Stimulated activated CD8-positive, alpha-beta memory T cell treated with anti-CD3 and anti-CD28 coated beads, Interleukin-12 subunit alpha, Interleukin-12 subunit beta, amount 100 ng/mL, for 24 hours (primary cell): ENCODE measurements around the gene PLEKHM1.

Experiments
- DNase-seq: peaks from one replicate; pipeline ENCODE4 v3.0.0-alpha.2; 2020; ENCODE audit errors: extremely low read depth

Gene PLEKHM1

DNA sequence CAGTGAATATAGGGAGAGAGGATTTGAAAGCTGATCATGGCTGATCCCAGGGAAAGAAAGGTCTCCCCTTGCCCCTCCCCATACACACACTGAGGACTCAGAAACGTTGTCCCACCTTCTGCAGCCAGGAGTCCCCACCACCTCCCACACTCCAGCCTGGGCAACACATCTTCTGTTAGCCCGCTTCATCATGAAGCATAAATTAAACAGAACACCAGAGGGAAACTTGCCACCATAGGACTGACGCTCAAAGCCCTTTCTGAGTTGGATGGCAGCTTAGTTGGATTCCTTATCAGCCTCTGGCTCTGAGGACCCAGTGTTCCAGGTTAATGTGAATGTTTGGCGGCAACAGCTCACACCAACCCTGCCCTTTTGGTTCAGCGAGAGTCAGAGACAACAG is 91.7 kb downstream of the PLEKHM1 start:
- DNase-seq, result no peak

- no peak for DNase-seq
Observed at GRCh38 chr17:45397796-45398195, 92.7 kb downstream of the PLEKHM1 start.

DNA sequence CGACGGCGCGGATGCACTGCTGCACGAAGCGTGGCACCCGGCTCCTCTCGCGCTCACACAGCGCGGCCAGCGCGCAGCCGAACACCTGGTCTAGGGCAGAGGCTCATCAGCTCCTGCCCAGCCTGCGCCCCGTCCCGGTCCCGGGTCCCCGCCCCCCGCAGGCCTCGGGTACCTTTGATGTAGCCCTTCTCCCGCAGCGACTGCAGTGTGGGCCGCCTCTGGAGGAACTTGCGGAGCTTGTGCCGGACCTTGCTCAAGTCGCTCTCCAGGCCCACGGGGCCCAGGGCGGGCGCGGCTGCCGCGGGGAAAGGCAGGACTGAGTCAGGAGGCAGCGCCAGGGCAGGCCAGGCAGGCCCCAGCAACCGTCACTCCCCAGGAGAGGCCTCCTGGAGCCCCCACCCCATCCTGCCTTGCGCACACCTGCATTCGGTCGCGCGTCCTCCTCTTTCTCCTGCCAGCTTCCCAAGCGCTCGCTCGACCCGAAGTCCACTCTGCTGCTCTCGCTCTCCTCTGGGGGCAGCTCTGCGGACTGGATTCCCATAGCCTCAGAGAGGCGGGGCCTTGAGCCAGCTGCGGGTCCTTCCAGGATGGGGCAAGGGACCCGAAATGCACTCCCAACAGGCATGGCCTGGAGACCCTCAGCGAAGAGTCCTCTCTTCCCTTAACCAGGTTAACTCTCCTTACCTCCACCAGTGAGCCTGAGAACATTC is 93.9 kb downstream of the PLEKHM1 start:
- no peak for DNase-seq

GRCh38 chr17:45395569-45396415 is 94.7 kb downstream of the PLEKHM1 start:
- no peak for DNase-seq

GRCh38 chr17:45394913-45395568 is 95.5 kb downstream of the PLEKHM1 start:
- no peak for DNase-seq

GRCh38 chr17:45394564-45394912 is 96.0 kb downstream of the PLEKHM1 start:
- no peak for DNase-seq

- DNase-seq, result no peak
Observed at GRCh38 chr17:45394091-45394490, 96.4 kb downstream of the PLEKHM1 start.

DNA sequence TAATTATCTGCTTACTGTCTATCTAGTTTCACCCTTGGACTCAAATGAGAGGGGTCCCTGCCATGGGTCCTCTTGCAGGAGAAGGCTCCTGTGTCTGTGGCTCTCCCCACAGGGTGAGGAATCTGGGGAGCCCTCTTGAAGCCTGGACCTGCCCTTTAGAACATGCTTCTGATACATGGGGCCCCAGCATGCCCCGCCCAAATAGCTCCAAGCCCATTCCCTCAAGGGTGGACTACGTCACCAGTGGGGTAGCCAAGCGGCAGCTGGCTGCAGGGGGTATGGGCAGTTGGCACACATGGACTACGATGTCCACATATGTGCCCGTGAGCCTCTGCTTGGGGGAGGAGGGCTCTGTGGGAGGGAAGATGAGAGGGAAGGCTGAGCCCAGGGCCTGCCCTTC is 97.1 kb downstream of the PLEKHM1 start:
- no peak for DNase-seq

DNA sequence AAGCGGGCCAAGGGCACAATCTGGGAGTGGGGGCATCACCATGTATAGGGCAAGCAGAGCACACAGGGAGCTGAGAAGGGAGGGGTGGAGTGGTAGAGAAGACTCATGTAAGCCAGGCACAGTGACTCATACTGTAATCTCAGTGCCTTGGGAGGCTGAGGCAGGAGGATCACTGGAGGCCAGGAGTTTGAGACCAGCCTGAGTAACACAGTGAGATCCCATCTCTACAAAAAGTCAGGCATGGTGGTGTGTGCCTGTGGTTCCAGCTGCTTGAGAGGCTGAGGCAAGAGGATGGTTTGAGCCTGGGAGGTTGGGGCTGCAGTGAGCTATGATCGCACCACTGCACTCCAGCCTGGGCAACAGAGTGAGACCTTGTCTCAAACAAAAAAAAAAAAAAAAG is 98.6 kb downstream of the PLEKHM1 start:
- DNase-seq, result no peak

- no peak for DNase-seq
Observed at GRCh38 chr17:45391291-45391690, 99.2 kb downstream of the PLEKHM1 start.

DNA sequence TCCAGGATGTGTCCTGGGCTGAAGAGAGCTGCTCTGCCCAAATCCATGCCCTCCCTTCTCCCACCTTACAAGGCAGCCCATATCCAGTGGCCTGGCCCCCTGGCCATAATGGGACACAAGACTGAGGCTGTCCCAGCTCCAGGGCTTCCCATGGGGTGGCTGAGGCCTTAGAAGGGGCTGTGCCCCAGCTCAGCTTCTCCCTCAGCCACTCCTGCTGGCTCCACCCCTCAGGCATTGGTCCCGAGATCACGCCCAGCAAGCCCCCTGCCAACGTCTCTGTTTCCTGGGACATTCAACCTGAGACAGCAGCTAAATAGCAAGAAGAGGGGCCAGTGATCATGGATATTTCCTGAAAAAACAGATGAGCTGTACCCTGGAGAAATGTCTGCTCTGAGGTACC is 101.2 kb downstream of the PLEKHM1 start:
- DNase-seq, result no peak

DNA sequence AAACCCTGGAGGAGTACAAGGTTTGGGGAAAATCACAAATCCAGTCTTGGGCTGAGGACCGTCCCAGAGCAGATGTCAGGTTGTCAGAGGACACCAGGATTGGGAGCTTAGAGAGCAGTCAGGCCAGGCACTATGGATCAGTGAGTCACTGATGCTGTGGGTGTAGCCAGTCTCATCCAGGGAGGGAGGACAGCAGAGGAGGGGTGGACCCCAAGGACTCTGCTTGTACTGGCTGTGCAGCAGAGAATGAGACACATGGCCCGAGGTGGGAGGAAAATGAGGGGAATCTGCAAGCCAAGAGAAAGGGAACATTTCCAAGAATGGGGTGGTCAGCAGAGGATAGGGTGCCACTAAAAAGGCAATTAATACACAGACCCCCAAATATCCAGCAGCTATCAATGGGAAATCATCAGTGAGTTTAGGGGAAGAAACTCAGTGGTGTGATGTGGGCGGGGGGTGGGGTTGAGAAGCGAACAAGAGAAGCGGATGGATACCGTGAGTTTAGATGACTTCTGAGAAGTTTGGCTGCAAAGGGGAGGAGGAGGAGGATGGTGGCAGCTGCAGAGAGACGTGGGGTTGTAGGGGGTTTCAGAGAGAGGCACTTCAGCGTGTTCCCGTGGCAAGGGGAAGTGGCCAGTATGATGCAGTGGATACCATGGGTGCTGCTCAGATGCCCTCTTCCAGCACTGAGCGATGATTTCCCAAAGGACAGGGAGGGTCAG is 101.8 kb downstream of the PLEKHM1 start:
- no peak for DNase-seq

DNA sequence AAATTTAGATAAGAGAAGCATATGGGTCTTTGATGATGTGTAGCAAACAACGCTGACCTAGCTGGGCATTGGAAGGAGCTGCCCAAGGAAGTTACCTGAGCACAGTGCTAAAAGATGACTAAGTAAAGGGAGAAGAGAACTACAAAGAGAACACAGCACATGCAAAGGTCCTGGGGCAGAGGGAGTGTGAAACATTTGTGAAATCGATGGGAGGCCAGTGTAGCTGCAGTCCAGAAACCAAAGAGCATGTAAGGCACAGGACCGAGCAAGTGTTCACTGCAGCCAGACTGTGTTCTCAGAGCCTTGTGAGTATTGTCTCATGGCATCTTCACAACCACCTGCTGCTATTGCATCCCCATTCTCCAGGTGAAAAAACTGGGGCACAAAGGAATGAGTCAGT is 102.8 kb downstream of the PLEKHM1 start:
- DNase-seq, result no peak

GRCh38 chr17:45386178-45386577 is 104.3 kb downstream of the PLEKHM1 start:
- no peak for DNase-seq
